WI38 (cell line): ENCODE results near the gene SLC29A3.

Experiments used
- H3K4me3 ChIP-seq: 2 replicates; pipeline ENCODE4 v1.5.1; 2011; ENCODE audit warnings: low read depth, mild to moderate bottlenecking, control low read depth, low read length
- TF ChIP-seq, protein P1 (sequence below): IDR thresholded peaks from 2 replicates; pipeline ENCODE4 v1.5.1; 2012; ENCODE audit warnings: low read depth, mild to moderate bottlenecking, control low read depth, low read length

Gene SLC29A3

DNA sequence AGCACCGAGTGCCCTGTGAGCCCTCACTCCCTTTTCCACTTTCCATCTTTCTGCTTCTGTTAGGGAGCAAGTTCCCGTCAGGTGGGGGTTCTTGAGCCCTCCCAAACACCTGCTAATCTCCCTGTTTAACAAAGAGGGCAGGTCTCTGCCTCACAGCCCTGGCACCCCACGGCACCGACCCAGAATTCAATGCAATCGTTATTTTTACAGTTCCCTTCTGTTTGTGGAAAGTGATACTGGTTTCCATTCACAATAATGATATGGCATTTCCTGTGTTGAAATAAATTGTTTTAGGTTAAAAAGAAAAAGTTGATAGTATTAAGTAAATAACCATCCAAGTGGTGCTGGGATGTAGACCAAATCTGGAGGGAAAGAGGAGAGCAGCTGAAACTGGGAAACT, 38.8 kb upstream of the SLC29A3 start:
- TF ChIP-seq, protein P1, sequence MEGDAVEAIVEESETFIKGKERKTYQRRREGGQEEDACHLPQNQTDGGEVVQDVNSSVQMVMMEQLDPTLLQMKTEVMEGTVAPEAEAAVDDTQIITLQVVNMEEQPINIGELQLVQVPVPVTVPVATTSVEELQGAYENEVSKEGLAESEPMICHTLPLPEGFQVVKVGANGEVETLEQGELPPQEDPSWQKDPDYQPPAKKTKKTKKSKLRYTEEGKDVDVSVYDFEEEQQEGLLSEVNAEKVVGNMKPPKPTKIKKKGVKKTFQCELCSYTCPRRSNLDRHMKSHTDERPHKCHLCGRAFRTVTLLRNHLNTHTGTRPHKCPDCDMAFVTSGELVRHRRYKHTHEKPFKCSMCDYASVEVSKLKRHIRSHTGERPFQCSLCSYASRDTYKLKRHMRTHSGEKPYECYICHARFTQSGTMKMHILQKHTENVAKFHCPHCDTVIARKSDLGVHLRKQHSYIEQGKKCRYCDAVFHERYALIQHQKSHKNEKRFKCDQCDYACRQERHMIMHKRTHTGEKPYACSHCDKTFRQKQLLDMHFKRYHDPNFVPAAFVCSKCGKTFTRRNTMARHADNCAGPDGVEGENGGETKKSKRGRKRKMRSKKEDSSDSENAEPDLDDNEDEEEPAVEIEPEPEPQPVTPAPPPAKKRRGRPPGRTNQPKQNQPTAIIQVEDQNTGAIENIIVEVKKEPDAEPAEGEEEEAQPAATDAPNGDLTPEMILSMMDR = no peak
- H3K4me3 ChIP-seq = no peak overlapping the region

DNA sequence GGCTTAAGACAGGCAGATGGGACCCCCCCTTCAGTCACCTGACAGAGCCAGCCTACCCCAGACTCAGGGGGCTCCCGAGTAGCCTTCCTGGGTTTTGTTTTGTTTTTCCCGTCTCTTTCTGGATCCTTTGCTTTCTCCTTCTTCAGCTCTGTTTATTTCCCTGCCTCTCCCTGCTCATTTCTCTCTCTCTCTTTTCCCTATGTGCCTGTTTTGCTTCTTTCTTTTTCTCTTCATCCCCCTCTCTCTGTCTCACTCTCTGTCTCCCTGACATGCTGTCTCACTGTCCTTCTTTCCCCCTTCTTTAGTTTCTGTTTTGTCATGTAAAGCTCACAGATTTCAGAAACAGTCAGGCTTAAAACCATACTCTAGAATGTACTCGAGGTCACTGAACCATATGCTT, 38.2 kb upstream of the SLC29A3 start:
- H3K4me3 ChIP-seq = no peak overlapping the region
- TF ChIP-seq, protein P1 = no peak

DNA sequence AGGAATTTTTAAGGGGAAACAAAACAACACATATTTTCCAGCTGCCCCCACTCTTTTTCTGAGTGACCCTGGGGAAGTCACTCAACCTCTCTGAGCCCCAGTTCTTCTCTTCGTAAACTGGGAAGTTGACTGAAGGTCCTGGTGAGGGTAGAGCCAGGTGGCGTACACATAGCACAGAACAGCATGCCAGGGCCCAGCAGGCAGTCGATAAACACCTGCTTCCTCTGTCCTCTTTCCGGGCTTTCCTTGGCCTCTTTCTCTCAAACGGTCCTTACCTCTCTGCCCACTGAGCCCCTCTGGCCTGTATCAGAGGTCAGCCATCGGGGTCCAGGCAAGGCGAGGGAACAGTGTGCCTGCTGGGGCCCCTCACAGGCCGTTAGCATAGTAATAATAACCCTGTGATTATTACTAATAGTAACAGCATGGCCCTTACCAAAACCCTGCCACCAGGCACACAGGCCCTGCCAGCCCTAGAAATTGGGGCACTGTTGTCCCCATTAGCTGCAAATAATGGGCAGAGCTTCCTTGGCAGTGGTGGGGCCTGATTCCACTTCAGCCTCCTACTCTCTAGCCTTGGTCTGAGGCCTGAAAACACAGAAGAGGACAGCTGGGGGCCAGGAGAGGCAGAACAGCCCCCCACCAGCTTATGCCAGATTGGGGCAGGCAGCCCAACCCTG, 37.3 kb upstream of the SLC29A3 start:
- TF ChIP-seq, protein P1 = no peak

DNA sequence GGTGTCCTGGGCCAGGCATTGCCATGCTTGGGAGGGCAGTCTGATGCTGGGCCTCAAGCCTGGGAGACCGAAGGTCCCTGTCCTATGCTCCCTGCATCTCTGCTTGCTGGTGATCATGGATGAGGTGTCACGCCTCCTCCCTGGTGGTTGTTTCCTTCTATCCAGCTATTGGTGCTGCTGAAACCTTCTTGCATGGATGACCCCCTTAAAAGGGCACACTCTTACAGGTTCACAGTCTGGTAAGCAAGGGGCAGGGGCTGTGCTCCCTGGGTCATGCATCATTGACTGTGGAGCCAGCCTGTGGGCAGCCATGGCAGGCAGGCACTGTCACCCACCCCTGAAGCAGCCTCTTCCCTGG, 36.8 kb upstream of the SLC29A3 start:
- no peak overlapping the region for H3K4me3 ChIP-seq
- TF ChIP-seq, protein P1 = no peak

More for the DNA sequence above, 37.3 kb upstream of the SLC29A3 start:
- H3K4me3 ChIP-seq = no peak overlapping the region

DNA sequence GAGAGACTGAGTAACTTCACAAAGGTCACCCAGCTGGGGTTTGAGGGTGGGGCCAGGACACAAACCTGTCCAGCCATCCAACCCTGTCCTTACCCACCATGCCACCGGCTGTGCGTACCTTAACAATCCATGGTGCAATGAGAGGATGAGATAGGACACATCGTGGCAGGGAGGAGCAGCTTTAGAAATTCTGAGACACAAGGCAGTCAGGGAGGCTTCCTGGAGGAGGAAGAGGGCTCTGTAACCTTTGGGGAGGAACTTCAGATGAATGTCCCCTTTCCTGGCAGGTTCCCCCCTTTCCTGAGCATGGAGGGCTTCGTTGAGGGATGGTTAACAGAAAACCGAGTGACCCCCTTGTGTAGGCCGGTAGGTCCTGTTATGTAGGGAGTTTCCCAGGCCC, 35.6 kb upstream of the SLC29A3 start:
- no peak overlapping the region for H3K4me3 ChIP-seq
- TF ChIP-seq, protein P1 = no peak

DNA sequence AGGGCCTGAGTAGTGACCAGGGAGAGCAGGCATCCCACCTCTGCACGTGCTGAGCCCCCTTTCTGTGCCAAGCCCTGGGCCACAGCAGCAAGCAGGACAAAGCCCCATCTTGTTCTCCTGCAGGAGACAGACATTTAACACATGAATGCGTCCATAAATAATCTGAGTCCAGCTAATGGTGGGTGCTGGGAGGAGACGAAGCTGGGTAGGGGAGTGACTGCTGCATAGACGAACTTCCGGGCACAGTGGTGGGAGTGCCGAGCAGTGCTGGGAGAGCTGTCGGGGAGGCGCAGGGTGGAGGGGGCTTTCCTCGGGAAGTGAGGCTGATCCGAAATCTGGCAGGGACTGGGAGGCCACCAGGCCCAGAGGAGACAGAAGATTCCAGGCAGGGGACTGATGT, 35.2 kb upstream of the SLC29A3 start:
- TF ChIP-seq, protein P1 = no peak
- no peak overlapping the region for H3K4me3 ChIP-seq

DNA sequence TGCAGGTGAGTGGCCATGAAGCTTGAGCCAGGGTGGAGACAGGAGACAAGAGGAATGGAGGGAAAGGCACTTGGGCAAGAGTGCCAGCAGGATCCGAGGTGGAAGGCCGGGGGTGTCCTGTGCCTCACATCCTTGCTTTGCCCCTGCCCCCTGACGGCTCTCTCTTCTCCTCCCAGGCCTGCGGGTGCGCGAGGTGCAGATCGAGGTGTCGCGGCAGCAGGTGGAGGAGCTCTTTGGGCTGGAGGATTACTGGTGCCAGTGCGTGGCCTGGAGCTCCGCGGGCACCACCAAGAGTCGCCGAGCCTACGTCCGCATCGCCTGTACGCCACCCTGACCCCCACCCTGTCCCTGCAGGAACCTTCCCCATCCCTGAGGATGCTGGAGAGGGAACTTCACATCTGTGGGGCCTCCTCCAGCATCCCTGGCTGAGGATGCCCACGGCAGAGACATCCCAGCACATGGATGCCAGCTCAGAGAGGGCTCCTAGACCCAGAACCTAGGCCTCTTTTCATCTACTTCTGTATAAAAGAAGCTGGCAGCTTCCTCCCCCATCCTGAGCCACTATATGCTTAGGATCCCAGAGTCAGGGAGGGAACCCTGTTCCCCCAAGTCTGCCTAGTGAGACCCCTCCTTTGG, 34.4 kb upstream of the SLC29A3 start:
- TF ChIP-seq, protein P1 = no peak
- H3K4me3 ChIP-seq = no peak overlapping the region
